ENCODE results near the gene MORC1.
A peak's percentile ranks its signal among the peaks of the same experiment; 100 is the strongest.

The MORC1 gene

DNA sequence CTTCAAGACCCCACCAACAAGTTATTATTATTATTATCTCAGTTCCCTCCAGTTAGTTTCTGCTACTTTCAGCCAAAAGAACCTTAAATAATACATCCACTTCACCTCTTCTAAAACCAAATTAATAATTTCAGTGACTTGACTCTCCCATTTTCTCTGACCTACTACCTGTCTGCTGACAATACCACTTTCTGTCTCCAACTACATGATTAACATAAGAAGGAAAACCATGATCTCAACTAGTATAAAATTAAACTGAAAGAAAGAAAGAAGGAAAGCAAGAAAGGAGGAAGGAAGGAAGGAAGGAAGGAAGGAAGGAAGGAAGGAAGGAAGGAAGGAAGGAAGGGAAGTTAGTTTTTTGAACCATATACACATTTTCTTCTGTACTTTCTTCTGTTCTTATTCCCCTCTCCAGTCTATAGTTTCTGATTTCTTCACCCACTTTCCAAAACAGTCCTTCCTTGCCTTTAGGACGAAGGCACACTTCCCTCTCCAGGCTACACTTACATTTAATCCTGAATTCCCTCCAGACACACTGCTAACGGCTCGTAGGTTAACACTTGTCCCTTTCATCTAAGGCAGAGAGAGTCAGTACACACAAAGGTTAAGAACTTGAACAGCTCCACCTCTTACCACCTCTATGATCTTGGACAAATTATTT lies 84.8 kb downstream of the MORC1 start:
- DNase-seq (ENCODE audit: low spot score): no peak

DNA sequence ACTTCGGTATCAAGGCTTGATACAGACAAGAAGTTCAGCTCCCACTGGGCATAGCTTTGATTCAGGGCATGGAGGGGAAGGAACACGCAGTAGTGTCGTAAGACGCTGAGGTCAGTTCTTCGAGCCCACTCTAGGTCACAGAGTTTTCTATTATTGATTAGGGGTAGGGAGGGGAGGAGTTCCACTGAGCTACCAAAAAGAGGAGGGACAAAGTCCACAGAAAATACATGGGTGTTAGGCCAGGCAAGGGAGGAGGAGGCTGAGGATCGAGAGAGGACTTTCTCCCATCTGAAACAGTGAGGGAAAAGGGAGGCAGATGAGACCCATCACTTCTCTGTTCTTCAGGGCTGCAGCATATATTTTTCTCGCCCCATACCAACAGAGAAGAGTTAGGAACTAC lies 89.2 kb downstream of the MORC1 start:
- no peak for DNase-seq (ENCODE audit: low spot score)

GRCh38 chr3:109026821-109027220 lies 91.1 kb downstream of the MORC1 start:
- no peak for DNase-seq (ENCODE audit: low spot score)

- DNase-seq (ENCODE audit: low spot score): no peak
Observed at GRCh38 chr3:109025896-109026295, 92.0 kb downstream of the MORC1 start.

- DNase-seq (ENCODE audit: low spot score): peak; percentile 24
Observed at GRCh38 chr3:109023656-109024254, 94.2 kb downstream of the MORC1 start.

GRCh38 chr3:109023167-109023566 lies 94.8 kb downstream of the MORC1 start:
- DNase-seq (ENCODE audit: low spot score): no peak

DNA sequence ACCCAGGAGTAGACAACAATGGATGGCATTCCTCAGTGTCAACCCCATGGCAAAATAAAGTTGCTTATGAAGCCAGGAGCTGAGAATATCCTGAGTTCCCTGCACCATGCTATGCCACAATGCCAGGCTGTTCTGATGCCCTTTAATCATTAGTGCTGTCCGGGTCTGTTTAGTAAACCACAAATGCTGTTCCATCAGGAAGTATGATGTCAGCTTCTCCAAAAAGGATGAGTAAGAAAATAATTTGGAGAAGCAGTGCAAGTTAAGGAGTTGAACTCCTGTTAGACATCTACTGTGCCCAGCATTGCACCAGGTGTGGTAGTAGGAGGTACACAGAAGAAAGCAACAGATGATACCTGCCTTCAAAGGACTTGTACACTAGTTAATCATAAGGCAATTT lies 96.4 kb downstream of the MORC1 start:
- no peak for DNase-seq (ENCODE audit: low spot score)

- no peak for DNase-seq (ENCODE audit: low spot score)
Observed at GRCh38 chr3:109018828-109019227, 99.1 kb downstream of the MORC1 start.

DNA sequence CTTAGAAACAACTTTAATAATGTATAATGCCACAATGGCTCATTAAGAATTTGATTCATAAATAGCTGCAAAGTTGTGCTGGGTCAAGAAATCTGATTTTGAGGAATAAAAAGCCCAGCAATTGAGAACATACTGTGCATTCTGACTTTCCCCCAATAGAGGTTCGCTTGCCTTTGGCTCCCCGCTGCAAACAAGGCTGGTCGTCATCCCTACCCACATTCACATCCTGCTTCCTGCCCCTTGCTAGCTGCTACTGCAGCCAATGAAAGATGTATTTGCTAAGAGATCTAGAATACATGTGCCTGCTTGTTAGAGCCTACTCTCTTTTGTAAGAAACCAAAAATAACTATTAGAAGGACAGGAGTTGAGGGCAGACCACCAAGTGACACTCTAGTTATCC lies 112.5 kb downstream of the MORC1 start:
- no peak for DNase-seq (ENCODE audit: low spot score)

DNA sequence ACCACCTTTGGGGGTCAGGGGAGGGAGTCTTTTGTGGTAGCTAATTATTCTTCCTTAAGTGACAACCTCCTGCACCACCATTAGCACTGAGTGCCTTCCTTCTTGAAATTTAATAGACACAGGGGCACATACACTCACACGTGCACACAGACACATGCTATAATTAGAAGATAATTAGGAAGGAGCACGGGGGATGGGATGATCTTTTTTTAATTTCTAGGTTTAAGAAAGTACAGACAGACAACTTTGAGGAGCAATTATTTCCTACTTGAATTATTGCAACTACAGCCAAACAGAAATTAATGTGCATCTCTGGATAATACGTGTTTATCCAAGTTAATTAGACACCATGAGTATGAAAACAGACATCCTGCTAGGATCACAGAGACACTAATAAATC lies 119.5 kb downstream of the MORC1 start:
- no peak for DNase-seq (ENCODE audit: low spot score)

GRCh38 chr3:108985844-108986243 lies 132.1 kb downstream of the MORC1 start:
- DNase-seq (ENCODE audit: low spot score): no peak

DNA sequence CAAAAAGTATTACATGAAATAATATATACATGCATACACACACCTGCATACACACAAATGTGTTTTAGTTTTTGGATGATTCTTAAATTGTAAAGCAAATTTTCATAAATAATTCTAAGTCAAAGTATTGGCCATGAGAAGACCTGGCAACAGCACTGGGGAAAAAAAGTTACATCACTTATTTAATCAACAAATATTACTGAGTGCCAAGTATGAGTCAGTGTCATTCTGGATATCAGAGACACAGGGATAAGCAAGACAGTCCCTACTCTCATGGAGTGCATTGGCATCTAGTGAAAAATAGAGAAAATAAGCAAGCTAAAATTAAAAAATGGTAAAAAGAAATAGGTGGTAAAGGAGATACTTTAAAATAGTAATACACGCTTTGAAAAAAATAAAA lies 134.9 kb downstream of the MORC1 start:
- DNase-seq (ENCODE audit: low spot score): no peak

GRCh38 chr3:108976058-108976457 lies 141.9 kb downstream of the MORC1 start:
- no peak for DNase-seq (ENCODE audit: low spot score)

GRCh38 chr3:108973019-108973418 lies 144.9 kb downstream of the MORC1 start:
- DNase-seq (ENCODE audit: low spot score): no peak

GRCh38 chr3:108972482-108972881 lies 145.5 kb downstream of the MORC1 start:
- DNase-seq (ENCODE audit: low spot score): no peak

DNA sequence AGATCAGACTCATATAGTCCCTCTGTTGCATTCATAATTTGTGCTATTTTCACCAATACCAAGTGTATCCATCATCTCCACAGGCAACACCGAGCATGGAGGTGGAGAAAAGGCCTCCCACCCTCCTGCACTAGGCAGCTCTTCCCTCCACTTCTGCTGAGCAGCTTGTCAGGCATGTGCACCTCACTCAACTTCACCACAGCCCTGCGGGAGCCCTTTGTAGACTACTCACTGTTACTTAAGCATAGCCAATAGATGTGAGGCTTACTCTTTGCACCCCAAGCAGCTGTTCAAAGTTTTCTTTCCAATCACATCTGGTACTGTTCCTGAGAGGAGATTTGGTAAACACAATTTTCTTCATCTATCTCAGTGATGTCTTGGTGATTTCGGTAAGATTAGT lies 147.4 kb downstream of the MORC1 start:
- DNase-seq (ENCODE audit: low spot score): no peak

GRCh38 chr3:108966773-108967172 lies 151.2 kb downstream of the MORC1 start:
- DNase-seq (ENCODE audit: low spot score): no peak

DNA sequence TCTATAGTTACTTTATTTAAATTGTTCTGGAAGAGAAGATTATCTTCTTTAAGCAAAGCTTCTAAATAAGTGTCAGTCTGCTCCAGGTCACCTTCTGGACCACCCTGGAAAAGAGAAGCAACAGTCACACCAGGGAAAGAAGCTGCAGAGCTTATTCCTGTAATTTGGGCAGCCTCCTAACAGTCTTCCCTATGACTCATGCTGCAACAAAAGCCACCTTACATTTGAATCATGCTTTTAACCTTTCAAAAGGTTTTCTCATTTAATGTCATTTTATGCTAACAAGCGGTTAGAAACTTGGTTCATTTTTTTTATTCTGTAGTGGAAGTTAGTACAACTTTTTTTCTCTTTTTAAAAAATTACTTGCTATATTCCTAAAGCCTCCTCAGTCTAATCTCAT lies 158.9 kb downstream of the MORC1 start:
- no peak for DNase-seq (ENCODE audit: low spot score)

- no peak for DNase-seq (ENCODE audit: low spot score)
Observed at GRCh38 chr3:108953700-108954099, 164.2 kb downstream of the MORC1 start, which contains the start of gene GUCA1C. GUCA1C (minus strand) TSS chr3:108953879; CDS start chr3:108953762, 117 bp downstream.

DNA sequence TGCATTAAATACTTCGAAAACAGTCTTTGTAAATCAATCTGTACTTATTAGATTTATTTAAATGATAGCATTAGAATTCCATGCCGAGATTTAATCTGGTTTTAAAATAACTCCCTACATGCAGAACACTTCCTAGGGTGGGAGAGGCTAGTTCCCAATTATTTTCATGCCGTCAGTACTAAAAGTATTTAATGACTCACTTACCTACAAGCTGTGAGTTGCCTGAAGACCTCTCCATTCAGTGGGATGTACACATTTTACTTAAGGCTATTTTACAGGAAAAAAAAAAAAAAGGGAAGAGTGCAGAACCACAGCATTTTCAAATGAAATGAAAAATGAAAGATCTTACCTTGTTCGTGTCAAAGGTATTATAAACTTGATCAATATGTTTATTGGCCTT lies 164.7 kb downstream of the MORC1 start:
- DNase-seq (ENCODE audit: low spot score): no peak

- DNase-seq (ENCODE audit: low spot score): no peak
Observed at GRCh38 chr3:108951820-108952501, 166.0 kb downstream of the MORC1 start.

- DNase-seq (ENCODE audit: low spot score): no peak
Observed at GRCh38 chr3:108947855-108948254, 170.1 kb downstream of the MORC1 start.

Data from AG08395 (cell line).